Measurements from ENCODE around the gene PRMT7. TPM values are rescaled to one million over a fixed set of nuclear protein-coding genes. Genes with fewer than 3 reads are reported as not detected.
A peak's percentile ranks its signal among the peaks of the same experiment; 100 is the strongest.

The PRMT7 gene
- total RNA-seq = 10 to 100 TPM; 45.7 to 90.9 TPM

GRCh38 chr16:68310774-68311511, at the start of gene PRMT7, which contains the start of gene SLC7A6OS:
TSS of gene PRMT7 (plus strand) at chr16:68311019. CDS start at chr16:68315980, 4,961 bp downstream.
TSS of gene SLC7A6OS (minus strand) at chr16:68310946. CDS start at chr16:68310926, 20 bp downstream.
- H3K4me1 Mint-ChIP-seq (ENCODE audit: low read depth in 2 of 2) = peaks cover 25 to 32% of the 10 kb centered on the region in 2 donors
- H3K27me3 Mint-ChIP-seq = no peaks in the 10 kb centered on the region
- ATAC-seq (peak; percentile 99 to 100), DNase-seq (ENCODE audit: low spot score) (peak; percentile 96)
- H3K27ac Mint-ChIP-seq = peak within 1 kb of the TSS; percentile 86 to 90
- H3K4me3 Mint-ChIP-seq = peak within 1 kb of the TSS; percentile 87
- no peaks in the 10 kb centered on the region for H3K9me3 Mint-ChIP-seq
- peaks cover 6% of the 10 kb centered on the region for H3K36me3 Mint-ChIP-seq

GRCh38 chr16:68263559-68264127, 47.2 kb upstream of the PRMT7 start:
- no peak for ATAC-seq
- H3K36me3 Mint-ChIP-seq = no peaks in the 10 kb centered on the region
- no peaks in the 10 kb centered on the region for H3K27me3 Mint-ChIP-seq
- H3K9me3 Mint-ChIP-seq = no peaks in the 10 kb centered on the region
- H3K4me3 Mint-ChIP-seq = peak overlapping the region; percentile 92
- DNase-seq (ENCODE audit: low spot score) = no peak
- H3K4me1 Mint-ChIP-seq (ENCODE audit: low read depth in 2 of 2) = peaks cover 23 to 26% of the 10 kb centered on the region in 2 donors
- peak overlapping the region; percentile 86 to 91 for H3K27ac Mint-ChIP-seq

GRCh38 chr16:68264128-68265077, 46.4 kb upstream of the PRMT7 start, which contains the start of gene SLC7A6:
TSS of gene SLC7A6 (plus strand) at chr16:68264526. CDS start at chr16:68274727, 10,201 bp downstream.
- peaks cover 27 to 31% of the 10 kb centered on the region in 2 donors for H3K4me1 Mint-ChIP-seq (ENCODE audit: low read depth in 2 of 2)
- peak; percentile 89 to 94 for ATAC-seq
- peak within 1 kb of the TSS; percentile 92 for H3K4me3 Mint-ChIP-seq
- DNase-seq (ENCODE audit: low spot score) = peak; percentile 89
- H3K27ac Mint-ChIP-seq = peak within 1 kb of the TSS; percentile 86 to 91
- H3K27me3 Mint-ChIP-seq = no peaks in the 10 kb centered on the region
- no peaks in the 10 kb centered on the region for H3K9me3 Mint-ChIP-seq
- peaks cover 5% of the 10 kb centered on the region for H3K36me3 Mint-ChIP-seq

- H3K36me3 Mint-ChIP-seq = peaks cover 6% of the 10 kb centered on the region
- DNase-seq (ENCODE audit: low spot score) = no peak
- ATAC-seq = no peak
- H3K27ac Mint-ChIP-seq = peak overlapping the region; percentile 86 to 91
- no peaks in the 10 kb centered on the region for H3K9me3 Mint-ChIP-seq
- H3K27me3 Mint-ChIP-seq = no peaks in the 10 kb centered on the region
- H3K4me1 Mint-ChIP-seq (ENCODE audit: low read depth in 2 of 2) = peaks cover 29 to 32% of the 10 kb centered on the region in 2 donors
- H3K4me3 Mint-ChIP-seq = peak overlapping the region; percentile 84
Measured at GRCh38 chr16:68265078-68265920, 45.5 kb upstream of the PRMT7 start.

- Mint-ChIP-seq H3K9me3 (no peaks in the 10 kb centered on the region), H3K27me3 (no peaks in the 10 kb centered on the region), H3K36me3 (peaks cover 6% of the 10 kb centered on the region), H3K4me1 (ENCODE audit: low read depth in 2 of 2) (peaks cover 33 to 36% of the 10 kb centered on the region in 2 donors), H3K27ac (peak overlapping the region in 1 of 2 donors; percentile 57), H3K4me3 (no peak overlapping the region)
- DNase-seq (ENCODE audit: low spot score) (no peak), ATAC-seq (no peak)
Measured at GRCh38 chr16:68267612-68268405, 43.0 kb upstream of the PRMT7 start.

GRCh38 chr16:68269793-68270192, 41.0 kb upstream of the PRMT7 start:
- peaks cover 32 to 34% of the 10 kb centered on the region in 2 donors for H3K4me1 Mint-ChIP-seq (ENCODE audit: low read depth in 2 of 2)
- no peak for ATAC-seq
- no peak for DNase-seq (ENCODE audit: low spot score)
- H3K27ac Mint-ChIP-seq = peak overlapping the region in 1 of 2 donors; percentile 61
- no peaks in the 10 kb centered on the region for H3K9me3 Mint-ChIP-seq
- no peak overlapping the region for H3K4me3 Mint-ChIP-seq
- peaks cover 11% of the 10 kb centered on the region for H3K36me3 Mint-ChIP-seq
- H3K27me3 Mint-ChIP-seq = no peaks in the 10 kb centered on the region

GRCh38 chr16:68270353-68270752, 40.5 kb upstream of the PRMT7 start:
- peak overlapping the region in 1 of 2 donors; percentile 61 for H3K27ac Mint-ChIP-seq
- DNase-seq (ENCODE audit: low spot score) (no peak), ATAC-seq (peak in 1 of 2 donors; percentile 59)
- peaks cover 11% of the 10 kb centered on the region for H3K36me3 Mint-ChIP-seq
- H3K9me3 Mint-ChIP-seq = no peaks in the 10 kb centered on the region
- H3K27me3 Mint-ChIP-seq = no peaks in the 10 kb centered on the region
- H3K4me3 Mint-ChIP-seq = no peak overlapping the region
- H3K4me1 Mint-ChIP-seq (ENCODE audit: low read depth in 2 of 2) = peaks cover 26 to 29% of the 10 kb centered on the region in 2 donors

GRCh38 chr16:68272507-68273209, 38.2 kb upstream of the PRMT7 start:
- H3K27me3 Mint-ChIP-seq = no peaks in the 10 kb centered on the region
- DNase-seq (ENCODE audit: low spot score) (no peak), ATAC-seq (no peak)
- peak overlapping the region; percentile 57 to 87 for H3K27ac Mint-ChIP-seq
- H3K36me3 Mint-ChIP-seq = peaks cover 11% of the 10 kb centered on the region
- no peak overlapping the region for H3K4me3 Mint-ChIP-seq
- peaks cover 30 to 31% of the 10 kb centered on the region in 2 donors for H3K4me1 Mint-ChIP-seq (ENCODE audit: low read depth in 2 of 2)
- no peaks in the 10 kb centered on the region for H3K9me3 Mint-ChIP-seq

GRCh38 chr16:68273459-68273858, 37.4 kb upstream of the PRMT7 start:
- no peak for ATAC-seq
- peaks cover 30 to 31% of the 10 kb centered on the region in 2 donors for H3K4me1 Mint-ChIP-seq (ENCODE audit: low read depth in 2 of 2)
- no peak for DNase-seq (ENCODE audit: low spot score)
- H3K36me3 Mint-ChIP-seq = peaks cover 11% of the 10 kb centered on the region
- no peaks in the 10 kb centered on the region for H3K27me3 Mint-ChIP-seq
- peak overlapping the region; percentile 57 to 87 for H3K27ac Mint-ChIP-seq
- no peaks in the 10 kb centered on the region for H3K9me3 Mint-ChIP-seq
- H3K4me3 Mint-ChIP-seq = peak overlapping the region; percentile 3

- Mint-ChIP-seq H3K4me3 (no peak overlapping the region), H3K4me1 (ENCODE audit: low read depth in 2 of 2) (peaks cover 30 to 31% of the 10 kb centered on the region in 2 donors), H3K9me3 (no peaks in the 10 kb centered on the region), H3K27me3 (no peaks in the 10 kb centered on the region), H3K36me3 (peaks cover 11% of the 10 kb centered on the region), H3K27ac (peak overlapping the region; percentile 21 to 68)
- ATAC-seq = no peak
- no peak for DNase-seq (ENCODE audit: low spot score)
Measured at GRCh38 chr16:68273896-68274295, 36.9 kb upstream of the PRMT7 start.

- Mint-ChIP-seq H3K9me3 (no peaks in the 10 kb centered on the region), H3K4me1 (ENCODE audit: low read depth in 2 of 2) (peaks cover 25% of the 10 kb centered on the region in 2 donors), H3K27me3 (no peaks in the 10 kb centered on the region), H3K36me3 (peaks cover 6% of the 10 kb centered on the region), H3K4me3 (no peak overlapping the region), H3K27ac (peak overlapping the region; percentile 21 to 68)
- ATAC-seq = no peak
- DNase-seq (ENCODE audit: low spot score) = no peak
Measured at GRCh38 chr16:68274441-68274840, 36.4 kb upstream of the PRMT7 start.

Data from natural killer cell treated with Interleukin-12 subunit alpha and Interleukin-12 subunit beta and Interleukin-15 and Interleukin-18, amount 100 ng/mL, for 72 hours (primary cell).